Neural crest cell (in vitro differentiated cells): Measurements from ENCODE around the gene DNAJC15. TPM values are rescaled to one million over a fixed set of nuclear protein-coding genes. Genes with fewer than 3 reads are reported as not detected.

Source experiments
- DNase-seq: peaks from one replicate; pipeline ENCODE4 v3.0.0; 2021; ENCODE audit warnings: low read depth, mixed read lengths, low spot score
- H3K27ac Mint-ChIP-seq: one replicate; pipeline ENCODE4 v1.8.0; 2021; ENCODE audit warnings: mild to moderate bottlenecking, mixed read lengths; ENCODE audit not compliant: unreplicated experiment
- H3K27me3 Mint-ChIP-seq: 2 replicates; pipeline ENCODE4 v1.8.0; 2021; ENCODE audit warnings: low read depth, mild to moderate bottlenecking, mixed read lengths
- H3K36me3 Mint-ChIP-seq: 2 replicates; pipeline ENCODE4 v1.8.0; 2021; ENCODE audit warnings: low read depth, mild to moderate bottlenecking, mixed read lengths
- H3K4me1 Mint-ChIP-seq: 2 replicates; pipeline ENCODE4 v1.8.0; 2021; ENCODE audit warnings: mixed read lengths
- H3K4me3 Mint-ChIP-seq: one replicate; pipeline ENCODE4 v1.8.0; 2021; ENCODE audit warnings: mild to moderate bottlenecking, mixed read lengths
- H3K9me3 Mint-ChIP-seq: 2 replicates; pipeline ENCODE4 v1.8.0; 2021; ENCODE audit warnings: mixed read lengths
- total RNA-seq: library from RNA; stranded (reverse); gene quantifications from 2 replicates; pipeline ENCODE4 v1.2.1, GENCODE V29; 2021
- TF ChIP-seq, protein P1 (sequence below): fragments of 200-600 bp; sonication (generic); conservative IDR thresholded peaks from 2 replicates; pipeline ENCODE4 v1.5.0; 2021; ENCODE audit warnings: antibody characterized with exemption, mild to moderate bottlenecking

The DNAJC15 gene
- total RNA-seq, 1 donor from 2014 or later: 14.7 TPM

- no peak overlapping the region for H3K4me3 Mint-ChIP-seq
- TF ChIP-seq, protein P1, sequence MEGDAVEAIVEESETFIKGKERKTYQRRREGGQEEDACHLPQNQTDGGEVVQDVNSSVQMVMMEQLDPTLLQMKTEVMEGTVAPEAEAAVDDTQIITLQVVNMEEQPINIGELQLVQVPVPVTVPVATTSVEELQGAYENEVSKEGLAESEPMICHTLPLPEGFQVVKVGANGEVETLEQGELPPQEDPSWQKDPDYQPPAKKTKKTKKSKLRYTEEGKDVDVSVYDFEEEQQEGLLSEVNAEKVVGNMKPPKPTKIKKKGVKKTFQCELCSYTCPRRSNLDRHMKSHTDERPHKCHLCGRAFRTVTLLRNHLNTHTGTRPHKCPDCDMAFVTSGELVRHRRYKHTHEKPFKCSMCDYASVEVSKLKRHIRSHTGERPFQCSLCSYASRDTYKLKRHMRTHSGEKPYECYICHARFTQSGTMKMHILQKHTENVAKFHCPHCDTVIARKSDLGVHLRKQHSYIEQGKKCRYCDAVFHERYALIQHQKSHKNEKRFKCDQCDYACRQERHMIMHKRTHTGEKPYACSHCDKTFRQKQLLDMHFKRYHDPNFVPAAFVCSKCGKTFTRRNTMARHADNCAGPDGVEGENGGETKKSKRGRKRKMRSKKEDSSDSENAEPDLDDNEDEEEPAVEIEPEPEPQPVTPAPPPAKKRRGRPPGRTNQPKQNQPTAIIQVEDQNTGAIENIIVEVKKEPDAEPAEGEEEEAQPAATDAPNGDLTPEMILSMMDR: no peak
- DNase-seq: no peak
- peaks cover 7% of the 10 kb centered on the region for H3K4me1 Mint-ChIP-seq
- H3K9me3 Mint-ChIP-seq: no peaks in the 10 kb centered on the region
- no peaks in the 10 kb centered on the region for H3K36me3 Mint-ChIP-seq
- H3K27me3 Mint-ChIP-seq: no peaks in the 10 kb centered on the region
- H3K27ac Mint-ChIP-seq: no peak overlapping the region
Measured at GRCh38 chr13:43140985-43141384, 117.6 kb downstream of the DNAJC15 start.

- TF ChIP-seq, protein P1: no peak
- no peak overlapping the region for H3K27ac Mint-ChIP-seq
- H3K4me3 Mint-ChIP-seq: no peak overlapping the region
- no peak for DNase-seq
- H3K4me1 Mint-ChIP-seq: peaks cover 7% of the 10 kb centered on the region
- H3K36me3 Mint-ChIP-seq: no peaks in the 10 kb centered on the region
- no peaks in the 10 kb centered on the region for H3K9me3 Mint-ChIP-seq
- no peaks in the 10 kb centered on the region for H3K27me3 Mint-ChIP-seq
Measured at GRCh38 chr13:43141685-43142084, 118.3 kb downstream of the DNAJC15 start.

DNA sequence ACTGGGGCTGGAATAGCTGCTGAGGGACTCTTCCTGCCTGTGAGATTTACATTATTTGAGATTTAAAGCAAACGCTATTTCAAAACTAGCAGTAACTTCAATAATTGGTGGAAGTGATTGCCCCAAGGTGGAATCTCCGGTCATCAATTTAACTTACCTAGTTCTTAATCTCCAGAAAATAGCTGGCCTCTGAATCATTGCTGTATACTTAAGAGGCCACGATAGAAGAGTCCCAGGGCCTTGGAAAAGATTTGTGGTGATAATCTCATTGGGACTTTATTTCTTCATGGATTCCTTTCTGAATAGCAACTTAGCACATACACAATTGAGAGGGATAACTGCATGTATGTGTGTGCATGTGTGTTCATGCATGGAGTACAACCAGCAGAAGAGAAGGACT is 120.2 kb downstream of the DNAJC15 start:
- no peak overlapping the region for H3K27ac Mint-ChIP-seq

GRCh38 chr13:43145534-43146196 is 122.3 kb downstream of the DNAJC15 start:
- Mint-ChIP-seq H3K36me3 (no peaks in the 10 kb centered on the region), H3K27ac (no peak overlapping the region), H3K4me3 (no peak overlapping the region), H3K4me1 (no peaks in the 10 kb centered on the region), H3K27me3 (no peaks in the 10 kb centered on the region), H3K9me3 (no peaks in the 10 kb centered on the region)
- TF ChIP-seq, protein P1: no peak
- no peak for DNase-seq

More for the DNA sequence above, 120.2 kb downstream of the DNAJC15 start:
- TF ChIP-seq, protein P1: no peak
- H3K36me3 Mint-ChIP-seq: no peaks in the 10 kb centered on the region
- no peaks in the 10 kb centered on the region for H3K27me3 Mint-ChIP-seq
- H3K4me1 Mint-ChIP-seq: no peaks in the 10 kb centered on the region
- no peak overlapping the region for H3K4me3 Mint-ChIP-seq
- H3K9me3 Mint-ChIP-seq: no peaks in the 10 kb centered on the region
- no peak for DNase-seq

- H3K4me3 Mint-ChIP-seq: no peak overlapping the region
- H3K9me3 Mint-ChIP-seq: no peaks in the 10 kb centered on the region
- no peaks in the 10 kb centered on the region for H3K36me3 Mint-ChIP-seq
- TF ChIP-seq, protein P1: no peak
- no peak for DNase-seq
- no peak overlapping the region for H3K27ac Mint-ChIP-seq
- peaks cover 2% of the 10 kb centered on the region for H3K4me1 Mint-ChIP-seq
- H3K27me3 Mint-ChIP-seq: no peaks in the 10 kb centered on the region
Measured at GRCh38 chr13:43146400-43146799, 123.0 kb downstream of the DNAJC15 start.
